ENCODE data around the gene ZEB1. TPM values are rescaled to one million over a fixed set of nuclear protein-coding genes. Genes with fewer than 3 reads are reported as not detected.
A peak's percentile ranks its signal among the peaks of the same experiment; 100 is the strongest.

The ZEB1 gene
- total RNA-seq, 1 donor from 2014 or later, result 38.7 TPM

- Mint-ChIP-seq H3K36me3 (ENCODE audit: low read depth) (no peaks in the 10 kb centered on the region), H3K4me1 (peaks cover 48% of the 10 kb centered on the region), H3K4me3 (peak overlapping the region; percentile 98), H3K9me3 (no peaks in the 10 kb centered on the region), H3K27me3 (ENCODE audit: low read depth) (peaks cover 24% of the 10 kb centered on the region), H3K27ac (ENCODE audit: unreplicated experiment) (peak overlapping the region; percentile 58)
- DNase-seq (ENCODE audit: low read depth, low spot score), result no peak
- no peak for TF ChIP-seq CTCF (conservative IDR thresholded peaks at IDR 0.05)
These were observed 1.2 kb upstream of the ZEB1 start for GRCh38 chr10:31317652-31318381.

- no peak for DNase-seq (ENCODE audit: low read depth, low spot score)
- H3K36me3 Mint-ChIP-seq (ENCODE audit: low read depth), result no peaks in the 10 kb centered on the region
- no peak for TF ChIP-seq CTCF (conservative IDR thresholded peaks at IDR 0.05)
- peak overlapping the region; percentile 98 for H3K4me3 Mint-ChIP-seq
- H3K9me3 Mint-ChIP-seq, result no peaks in the 10 kb centered on the region
- peaks cover 24% of the 10 kb centered on the region for H3K27me3 Mint-ChIP-seq (ENCODE audit: low read depth)
- H3K4me1 Mint-ChIP-seq, result peaks cover 48% of the 10 kb centered on the region
- H3K27ac Mint-ChIP-seq (ENCODE audit: unreplicated experiment), result no peak overlapping the region
These were observed 598 bp upstream of the ZEB1 start for GRCh38 chr10:31318382-31318853.

- Mint-ChIP-seq H3K36me3 (ENCODE audit: low read depth) (no peaks in the 10 kb centered on the region), H3K4me3 (peak overlapping the region; percentile 98), H3K27ac (ENCODE audit: unreplicated experiment) (peak overlapping the region; percentile 48), H3K4me1 (peaks cover 38% of the 10 kb centered on the region), H3K27me3 (ENCODE audit: low read depth) (peaks cover 24% of the 10 kb centered on the region), H3K9me3 (no peaks in the 10 kb centered on the region)
- no peak for TF ChIP-seq CTCF (conservative IDR thresholded peaks at IDR 0.05)
- peak; percentile 21 for DNase-seq (ENCODE audit: low read depth, low spot score)
These were observed 860 bp downstream of the ZEB1 start for GRCh38 chr10:31319602-31320549.

- Mint-ChIP-seq H3K36me3 (ENCODE audit: low read depth) (no peaks in the 10 kb centered on the region), H3K4me1 (peaks cover 35% of the 10 kb centered on the region), H3K27me3 (ENCODE audit: low read depth) (peaks cover 24% of the 10 kb centered on the region), H3K9me3 (no peaks in the 10 kb centered on the region), H3K27ac (ENCODE audit: unreplicated experiment) (peak overlapping the region; percentile 79), H3K4me3 (peak overlapping the region; percentile 94)
- TF ChIP-seq CTCF (conservative IDR thresholded peaks at IDR 0.05), result peak; percentile 35
- no peak for DNase-seq (ENCODE audit: low read depth, low spot score)
These were observed 1.7 kb downstream of the ZEB1 start for GRCh38 chr10:31320550-31321211.

- TF ChIP-seq CTCF (conservative IDR thresholded peaks at IDR 0.05), result no peak
- Mint-ChIP-seq H3K4me3 (peak overlapping the region; percentile 94), H3K4me1 (peaks cover 35% of the 10 kb centered on the region), H3K27me3 (ENCODE audit: low read depth) (peaks cover 24% of the 10 kb centered on the region), H3K27ac (ENCODE audit: unreplicated experiment) (no peak overlapping the region), H3K9me3 (no peaks in the 10 kb centered on the region), H3K36me3 (ENCODE audit: low read depth) (no peaks in the 10 kb centered on the region)
- DNase-seq (ENCODE audit: low read depth, low spot score), result no peak
These were observed 2.5 kb downstream of the ZEB1 start for GRCh38 chr10:31321396-31321941.

Measured in neural crest cell (in vitro differentiated cells).